RWPE1 (cell line): ENCODE measurements around the gene GABRB1.

Source experiments
- CTCF ChIA-PET: fragments of 350-600 bp; sonication (Branson Sonifier 250); formaldehyde crosslinking; extraction: SDS; loops from one replicate; lab custom pipeline; 2021; lab: Yijun Ruan, JAX
- POLR2A ChIA-PET: fragments of 400-600 bp; formaldehyde crosslinking; extraction: SDS; loops from one replicate; lab custom pipeline; 2020; ENCODE audit warnings: antibody characterized with exemption; ENCODE audit not compliant: low non-redundant PET; lab: Yijun Ruan, JAX
- DNase-seq: peaks from one replicate; pipeline ENCODE4 v3.0.0; 2012; ENCODE audit warnings: low spot score
- H3K27ac ChIP-seq: fragments of 450-650 bp; 2 replicates; pipeline ENCODE4 v1.5.1; 2017
- CTCF ChIP-seq: fragments of 450-650 bp; conservative IDR thresholded peaks from 2 replicates; pipeline ENCODE4 v1.5.1; 2017; ENCODE audit warnings: low read depth, mild to moderate bottlenecking

GABRB1 gene

GRCh38 chr4:47013373-47013772 is 18.0 kb upstream of the GABRB1 start:
- ChIA-PET CTCF (no interaction called here), POLR2A (no interaction called here)
- no peak for DNase-seq
- no peak overlapping the region for H3K27ac ChIP-seq
- no peak for TF ChIP-seq CTCF

GRCh38 chr4:47017081-47017480 is 14.3 kb upstream of the GABRB1 start:
- ChIA-PET CTCF (interaction anchor here (1.5 kb wide), 1 partner anchor 16 kb away, joined by 5 read pairs; no protein-coding TSS in a partner anchor), POLR2A (no interaction called here)
- DNase-seq = no peak
- no peak for TF ChIP-seq CTCF
- no peak overlapping the region for H3K27ac ChIP-seq

GRCh38 chr4:47017494-47017893 is 13.9 kb upstream of the GABRB1 start:
- CTCF ChIA-PET = interaction anchor here (1.5 kb wide), 1 partner anchor 15 kb away, joined by 5 read pairs; no protein-coding TSS in a partner anchor
- no peak overlapping the region for H3K27ac ChIP-seq
- POLR2A ChIA-PET = no interaction called here
- DNase-seq = no peak
- TF ChIP-seq CTCF = no peak

- ChIA-PET CTCF (interaction anchor here (0.6 to 1.0 kb wide), 3 partner anchors 15 to 67 kb away, joined by 3 to 5 read pairs (median 5); no protein-coding TSS in a partner anchor), POLR2A (no interaction called here)
- no peak for TF ChIP-seq CTCF
- no peak overlapping the region for H3K27ac ChIP-seq
- DNase-seq = no peak
Measured at GRCh38 chr4:47031751-47032404, 511 bp downstream of the GABRB1 start.

GRCh38 chr4:47032405-47033106 is 1.2 kb downstream of the GABRB1 start:
- CTCF ChIA-PET = interaction anchor here (0.6 to 1.2 kb wide), 5 partner anchors 13 to 66 kb away, joined by 3 to 5 read pairs (median 3); no protein-coding TSS in a partner anchor
- peak; percentile 69 for TF ChIP-seq CTCF
- peak; percentile 26 for DNase-seq
- H3K27ac ChIP-seq = no peak overlapping the region
- POLR2A ChIA-PET = no interaction called here

GRCh38 chr4:47038263-47038662 is 6.9 kb downstream of the GABRB1 start:
- no peak for DNase-seq
- POLR2A ChIA-PET = no interaction called here
- TF ChIP-seq CTCF = no peak
- CTCF ChIA-PET = no interaction called here
- no peak overlapping the region for H3K27ac ChIP-seq
